Caco-2 (cell line): ENCODE results near the gene NEURL4. TPM values are rescaled to one million over a fixed set of nuclear protein-coding genes. Genes with fewer than 3 reads are reported as not detected.

Experiments used
- BruUV-seq: library from RNA; stranded (reverse); fragments of 400-500 nt; replicated peaks from 2 replicates; lab custom pipeline; 2021; lab: Mats Ljungman, UMichigan
- CTCF ChIA-PET: fragments of 300-600 bp; sonication (Branson Sonifier 250); formaldehyde crosslinking; loops from one replicate; lab custom pipeline; 2022; ENCODE audit warnings: antibody characterized with exemption; lab: Charles Lee
- POLR2A ChIA-PET: fragments of 300-600 bp; sonication (Branson Sonifier 250); formaldehyde crosslinking; loops from one replicate; lab custom pipeline; 2022; ENCODE audit warnings: antibody characterized with exemption; lab: Charles Lee
- DNase-seq, 2 experiments: peaks; one replicate each; pipeline versions ENCODE4 v3.0.0 to v3.0.0-alpha.2; 2020 to 2022
- H3K27me3 ChIP-seq: replicated peaks from 2 replicates; pipeline ENCODE4 v1.6.0; 2011; ENCODE audit warnings: low read length; ENCODE audit not compliant: control insufficient read depth, insufficient read depth
- H3K36me3 ChIP-seq: 2 replicates; pipeline ENCODE4 v1.5.1; 2011; ENCODE audit warnings: low read length; ENCODE audit not compliant: control insufficient read depth, insufficient read depth
- H3K4me1 ChIP-seq: fragments of 250-450 bp; sonication (Bioruptor Pico); 2 replicates; pipeline ENCODE4 v1.5.1; 2020; ENCODE audit warnings: mild to moderate bottlenecking
- H3K4me3 ChIP-seq: 2 replicates; pipeline ENCODE4 v1.5.1; 2011; ENCODE audit warnings: low read depth, mild to moderate bottlenecking, control low read depth, low read length
- H3K9me3 ChIP-seq: fragments of 250-450 bp; sonication (Bioruptor Pico); 2 replicates; pipeline ENCODE4 v1.5.1; 2020; ENCODE audit warnings: mild to moderate bottlenecking, moderate library complexity
- H3K27ac Mint-ChIP-seq: one replicate; pipeline ENCODE4 v1.8.0; 2022; ENCODE audit warnings: mixed read lengths; ENCODE audit not compliant: unreplicated experiment
- H3K27me3 Mint-ChIP-seq: one replicate; pipeline ENCODE4 v1.8.0; 2022; ENCODE audit warnings: mixed read lengths; ENCODE audit not compliant: insufficient read depth, unreplicated experiment
- H3K36me3 Mint-ChIP-seq: one replicate; pipeline ENCODE4 v1.8.0; 2022; ENCODE audit warnings: mild to moderate bottlenecking, mixed read lengths; ENCODE audit not compliant: insufficient read depth, unreplicated experiment
- H3K4me1 Mint-ChIP-seq: one replicate; pipeline ENCODE4 v1.8.0; 2022; ENCODE audit warnings: low read depth, mixed read lengths; ENCODE audit not compliant: unreplicated experiment
- H3K4me3 Mint-ChIP-seq: one replicate; pipeline ENCODE4 v1.8.0; 2022; ENCODE audit warnings: mild to moderate bottlenecking, moderate library complexity, mixed read lengths; ENCODE audit not compliant: unreplicated experiment
- H3K9me3 Mint-ChIP-seq: one replicate; pipeline ENCODE4 v1.8.0; 2022; ENCODE audit warnings: mixed read lengths; ENCODE audit not compliant: unreplicated experiment
- CTCF ChIP-seq, 2 experiments: fragments of 200-600 bp in 1 of 2; IDR thresholded peaks; 1 replicate in 1 of 2; 2 replicates in 1 of 2; pipeline versions ENCODE4 v1.5.1 to v1.8.0; 2011 to 2022; ENCODE audit warnings: antibody characterized with exemption in 1 of 2, control low read depth in 1 of 2, inconsistent platforms in 1 of 2, low read depth in 1 of 2, low read length in 1 of 2, mild to moderate bottlenecking in 1 of 2, moderate library complexity in 1 of 2; ENCODE audit not compliant: insufficient read depth in 1 of 2, severe bottlenecking in 1 of 2, unreplicated experiment in 1 of 2
- intact Hi-C: fragments of 100-400 bp; cut with micrococcal nuclease; formaldehyde crosslinking; loops from one replicate; pipeline ENCODE4 v1.10.0; 2022; ENCODE audit not compliant: unreplicated experiment
- total RNA-seq: library from RNA; stranded (reverse); gene quantifications from 2 replicates; pipeline ENCODE4 v1.2.3, GENCODE V29; 2022

The NEURL4 gene
- total RNA-seq, 1 experiment from 2014 or later, result 31.1 TPM

GRCh38 chr17:7323731-7324437 lies 5.3 kb downstream of the NEURL4 start:
- no TSS peak for BruUV-seq
- peaks cover 10% of the 10 kb centered on the region for H3K4me1 Mint-ChIP-seq

GRCh38 chr17:7322520-7323194 lies 6.5 kb downstream of the NEURL4 start:
- CTCF ChIA-PET, result no interaction called here
- no peak for DNase-seq
- no peak for TF ChIP-seq CTCF (IDR thresholded peaks at IDR 0.05; ENCODE audit: insufficient read depth in 1 of 2, low read depth in 1 of 2, low read length in 1 of 2, severe bottlenecking in 1 of 2, unreplicated experiment in 1 of 2)
- Histone ChIP-seq H3K27me3 (no peaks in the 10 kb centered on the region), H3K4me1 (no peaks in the 10 kb centered on the region), H3K9me3 (no peaks in the 10 kb centered on the region), H3K36me3 (no peaks in the 10 kb centered on the region; the same call in 1 of the 2 replicates), H3K4me3 (no peak overlapping the region)
- no peak overlapping the region for H3K27ac Mint-ChIP-seq
- H3K27me3 Mint-ChIP-seq, result no peaks in the 10 kb centered on the region
- intact Hi-C loops, result no loop called here
- H3K9me3 Mint-ChIP-seq, result no peaks in the 10 kb centered on the region
- H3K36me3 Mint-ChIP-seq, result no peaks in the 10 kb centered on the region
- POLR2A ChIA-PET, result no interaction called here
- BruUV-seq, result no TSS peak
- no peak overlapping the region for H3K4me3 Mint-ChIP-seq
- no peaks in the 10 kb centered on the region for H3K4me1 Mint-ChIP-seq

More at GRCh38 chr17:7323731-7324437, 5.3 kb downstream of the NEURL4 start:
- ChIA-PET CTCF (no interaction called here), POLR2A (no interaction called here)
- TF ChIP-seq CTCF (IDR thresholded peaks at IDR 0.05; ENCODE audit: insufficient read depth in 1 of 2, low read depth in 1 of 2, low read length in 1 of 2, severe bottlenecking in 1 of 2, unreplicated experiment in 1 of 2), result no peak
- no peak overlapping the region for H3K27ac Mint-ChIP-seq
- H3K27me3 ChIP-seq, result no peaks in the 10 kb centered on the region
- H3K9me3 Mint-ChIP-seq, result no peaks in the 10 kb centered on the region
- H3K4me3 Mint-ChIP-seq, result no peak overlapping the region
- H3K9me3 ChIP-seq, result no peaks in the 10 kb centered on the region
- no peaks in the 10 kb centered on the region for H3K4me1 ChIP-seq
- H3K27me3 Mint-ChIP-seq, result no peaks in the 10 kb centered on the region
- DNase-seq, result no peak
- intact Hi-C loops, result no loop called here
- H3K36me3 ChIP-seq, result no peaks in the 10 kb centered on the region; the same call in 1 of the 2 replicates
- no peaks in the 10 kb centered on the region for H3K36me3 Mint-ChIP-seq
- H3K4me3 ChIP-seq, result no peak overlapping the region

GRCh38 chr17:7321466-7321865 lies 7.7 kb downstream of the NEURL4 start:
- no peak for DNase-seq
- Mint-ChIP-seq H3K27me3 (no peaks in the 10 kb centered on the region), H3K4me3 (no peak overlapping the region), H3K36me3 (no peaks in the 10 kb centered on the region), H3K27ac (no peak overlapping the region), H3K4me1 (peaks cover 2% of the 10 kb centered on the region), H3K9me3 (no peaks in the 10 kb centered on the region)
- Histone ChIP-seq H3K27me3 (no peaks in the 10 kb centered on the region), H3K36me3 (no peaks in the 10 kb centered on the region; the same call in 1 of the 2 replicates), H3K4me3 (no peak overlapping the region), H3K4me1 (no peaks in the 10 kb centered on the region), H3K9me3 (no peaks in the 10 kb centered on the region)
- BruUV-seq, result no TSS peak
- ChIA-PET CTCF (no interaction called here), POLR2A (no interaction called here)
- TF ChIP-seq CTCF (IDR thresholded peaks at IDR 0.05; ENCODE audit: insufficient read depth in 1 of 2, low read depth in 1 of 2, low read length in 1 of 2, severe bottlenecking in 1 of 2, unreplicated experiment in 1 of 2), result no peak
- intact Hi-C loops, result no loop called here
